HG03175 (cell line): ENCODE measurements around the gene CACNA1H.

Source experiments
- ATAC-seq: cut with Tn5 transposase; IDR thresholded peaks from one replicate; pipeline ENCODE4 v1.9.1; 2021; ENCODE audit warnings: mild to moderate bottlenecking, moderate library complexity; ENCODE audit not compliant: unreplicated experiment

Gene CACNA1H

DNA sequence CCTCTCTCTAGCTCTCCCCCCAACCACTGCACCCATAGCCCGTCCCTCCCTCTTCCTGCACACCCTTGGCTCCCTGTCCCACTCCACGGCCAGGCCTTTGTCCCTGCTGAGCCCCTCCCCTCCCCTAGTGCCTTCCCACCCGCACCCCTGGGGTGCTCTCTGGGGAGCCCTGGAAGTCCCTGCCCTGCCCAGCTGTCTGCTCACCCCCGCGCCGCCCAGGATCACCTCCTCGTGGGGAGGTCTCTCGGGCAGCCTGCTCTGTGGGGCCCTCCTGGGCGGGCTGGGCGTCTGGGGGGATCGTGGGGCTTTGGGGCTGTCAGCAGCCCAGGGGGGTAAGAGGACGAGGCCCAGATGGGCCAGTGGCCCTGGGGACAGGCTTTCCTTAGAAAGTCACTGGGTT is 18.1 kb downstream of the CACNA1H start:
- ATAC-seq = no peak

DNA sequence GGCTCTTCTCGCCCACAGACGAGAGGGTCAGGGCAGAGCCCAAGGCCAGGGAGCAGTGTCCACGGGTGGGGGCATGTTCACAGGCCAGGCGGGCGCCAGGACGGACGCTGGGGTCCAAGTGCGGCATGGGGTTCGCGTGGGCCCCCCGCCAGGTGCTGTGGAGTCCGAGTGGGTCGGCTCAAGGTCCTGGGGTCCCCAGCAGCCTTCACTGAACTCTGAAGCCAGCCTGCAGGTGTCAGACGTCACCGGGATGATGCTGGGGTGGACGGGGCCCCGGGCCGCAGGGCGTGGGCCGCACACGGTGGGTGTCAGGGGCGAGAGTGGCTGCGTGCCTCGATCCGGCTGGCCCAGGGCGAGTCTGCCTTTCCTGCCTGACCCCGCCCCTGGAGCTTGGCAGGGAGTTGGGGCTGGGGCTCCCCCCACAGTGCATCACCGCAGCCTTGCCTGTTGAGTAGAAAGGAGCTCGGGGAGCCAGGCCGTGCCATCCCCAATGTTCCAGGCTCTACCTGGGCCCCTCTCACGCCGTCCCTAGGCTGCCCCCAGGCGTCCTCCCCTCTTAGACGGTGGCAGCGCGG is 19.0 kb downstream of the CACNA1H start:
- ATAC-seq = no peak

GRCh38 chr16:1172651-1173050 is 19.7 kb downstream of the CACNA1H start:
- ATAC-seq = no peak

- no peak for ATAC-seq
These were observed 21.0 kb downstream of the CACNA1H start for GRCh38 chr16:1173788-1174451.

DNA sequence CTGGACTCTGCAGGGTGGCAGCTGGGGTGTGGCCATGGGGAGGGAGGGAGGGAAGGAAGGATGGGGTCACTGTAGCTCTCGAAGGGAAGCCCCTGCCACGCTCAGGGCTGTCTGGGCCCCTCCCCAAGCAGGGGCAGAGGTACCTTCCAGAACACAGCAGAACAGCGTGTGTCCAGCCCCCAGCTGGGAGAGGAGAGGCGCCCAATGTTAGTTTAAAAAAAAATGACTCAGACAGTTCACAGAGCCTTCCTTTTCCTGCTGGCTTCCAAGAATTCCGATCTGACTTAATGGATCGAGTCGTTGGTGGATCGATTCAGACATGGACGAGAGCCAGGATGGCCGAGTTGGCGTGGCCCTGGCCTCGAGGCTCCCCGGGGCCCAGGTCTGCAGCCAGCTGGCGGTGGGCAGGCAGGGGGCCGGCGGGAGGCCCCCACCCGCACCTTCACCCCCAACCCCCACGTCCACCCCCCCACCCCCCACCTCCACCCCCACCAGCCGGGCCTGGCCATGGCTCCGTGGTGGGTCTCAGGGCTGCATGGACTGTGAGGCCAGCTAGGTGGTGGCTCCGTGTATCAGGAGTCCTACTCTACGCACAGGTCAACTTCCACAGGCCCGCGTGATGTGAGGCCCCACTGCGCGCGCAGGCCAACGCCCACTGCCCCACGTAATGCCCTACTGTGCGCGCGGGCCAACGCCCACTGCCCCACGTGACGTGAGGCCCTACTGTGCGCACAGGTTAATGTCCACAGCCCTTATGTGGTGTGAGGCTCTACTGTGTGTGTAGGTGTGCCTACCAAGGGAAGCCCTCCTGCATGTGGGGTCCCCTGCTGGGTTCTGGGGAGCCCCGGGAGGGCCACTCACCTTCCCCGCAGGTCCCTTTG is 21.8 kb downstream of the CACNA1H start:
- no peak for ATAC-seq

- no peak for ATAC-seq
These were observed 22.8 kb downstream of the CACNA1H start for GRCh38 chr16:1175566-1176279.

DNA sequence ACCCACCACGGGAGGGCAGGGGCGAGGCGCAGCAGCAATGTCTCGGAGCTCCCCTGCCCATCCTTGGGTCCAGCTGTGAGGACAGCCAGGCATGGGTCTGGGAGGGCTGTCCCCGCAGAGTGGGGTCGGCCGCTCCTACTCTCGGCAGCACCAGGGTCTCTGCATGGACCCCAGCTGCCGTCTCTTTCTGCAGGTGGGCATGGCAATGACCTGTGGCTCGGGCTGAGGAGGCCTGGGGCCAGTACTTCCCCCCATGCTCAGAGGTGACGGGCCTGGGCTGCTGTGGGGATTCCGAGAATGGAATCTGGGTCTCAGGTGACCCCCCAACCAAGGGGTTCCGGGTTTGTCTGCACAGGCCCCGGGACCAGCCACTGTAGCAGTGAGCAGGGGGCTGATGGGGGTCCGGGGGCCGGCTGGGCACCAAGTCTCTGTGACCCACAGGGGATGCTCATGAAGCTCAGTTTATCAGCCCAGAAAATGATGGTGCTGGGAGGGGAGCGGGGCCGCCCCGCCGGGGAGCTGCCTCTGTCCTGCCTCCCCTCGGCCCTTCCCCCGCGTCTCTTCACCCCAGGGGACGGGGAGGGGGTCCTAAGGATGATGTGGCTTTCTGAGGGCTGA is 23.5 kb downstream of the CACNA1H start:
- no peak for ATAC-seq

DNA sequence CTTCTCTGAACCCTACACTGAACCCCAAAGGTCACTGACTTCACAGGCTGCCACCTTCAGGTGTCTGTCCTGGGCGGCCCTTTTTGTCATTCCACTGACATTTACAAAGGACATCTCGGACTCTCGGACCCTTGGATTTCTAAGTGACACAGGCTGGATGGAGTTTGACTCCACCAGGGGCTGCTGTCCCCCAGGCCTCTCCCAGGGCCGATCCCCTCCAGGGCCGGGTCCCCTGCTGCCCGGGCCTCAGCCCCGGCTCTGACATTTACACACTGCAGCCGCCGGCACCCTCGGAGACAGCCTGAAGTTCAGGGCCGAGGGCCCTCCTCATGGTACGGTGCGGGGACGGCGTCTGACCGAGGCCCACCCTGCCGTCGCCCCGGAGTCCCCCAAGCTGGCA is 24.1 kb downstream of the CACNA1H start:
- ATAC-seq = no peak

DNA sequence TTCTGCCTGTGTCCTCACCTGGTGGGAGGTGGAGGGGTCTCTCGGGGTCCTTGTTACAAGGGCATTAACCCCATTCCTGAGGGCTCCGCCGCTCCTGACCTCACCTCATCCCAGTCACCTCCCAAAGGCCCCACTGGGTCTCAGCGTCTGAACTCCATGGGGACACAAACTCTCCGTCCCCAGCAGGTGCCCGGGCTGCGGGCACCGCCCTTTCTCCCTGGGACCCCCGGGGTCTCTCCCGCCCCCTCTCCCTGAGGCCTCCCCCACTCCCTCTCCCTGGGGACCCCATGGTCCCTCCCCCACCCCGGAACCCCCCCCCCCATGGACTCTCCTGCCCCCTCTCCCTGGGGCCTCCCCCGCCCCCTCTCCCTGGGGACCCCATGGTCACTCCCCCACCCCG is 24.8 kb downstream of the CACNA1H start:
- ATAC-seq = no peak

- no peak for ATAC-seq
These were observed 25.5 kb downstream of the CACNA1H start for GRCh38 chr16:1178295-1178910.

- no peak for ATAC-seq
These were observed 27.9 kb downstream of the CACNA1H start for GRCh38 chr16:1180549-1181403.

DNA sequence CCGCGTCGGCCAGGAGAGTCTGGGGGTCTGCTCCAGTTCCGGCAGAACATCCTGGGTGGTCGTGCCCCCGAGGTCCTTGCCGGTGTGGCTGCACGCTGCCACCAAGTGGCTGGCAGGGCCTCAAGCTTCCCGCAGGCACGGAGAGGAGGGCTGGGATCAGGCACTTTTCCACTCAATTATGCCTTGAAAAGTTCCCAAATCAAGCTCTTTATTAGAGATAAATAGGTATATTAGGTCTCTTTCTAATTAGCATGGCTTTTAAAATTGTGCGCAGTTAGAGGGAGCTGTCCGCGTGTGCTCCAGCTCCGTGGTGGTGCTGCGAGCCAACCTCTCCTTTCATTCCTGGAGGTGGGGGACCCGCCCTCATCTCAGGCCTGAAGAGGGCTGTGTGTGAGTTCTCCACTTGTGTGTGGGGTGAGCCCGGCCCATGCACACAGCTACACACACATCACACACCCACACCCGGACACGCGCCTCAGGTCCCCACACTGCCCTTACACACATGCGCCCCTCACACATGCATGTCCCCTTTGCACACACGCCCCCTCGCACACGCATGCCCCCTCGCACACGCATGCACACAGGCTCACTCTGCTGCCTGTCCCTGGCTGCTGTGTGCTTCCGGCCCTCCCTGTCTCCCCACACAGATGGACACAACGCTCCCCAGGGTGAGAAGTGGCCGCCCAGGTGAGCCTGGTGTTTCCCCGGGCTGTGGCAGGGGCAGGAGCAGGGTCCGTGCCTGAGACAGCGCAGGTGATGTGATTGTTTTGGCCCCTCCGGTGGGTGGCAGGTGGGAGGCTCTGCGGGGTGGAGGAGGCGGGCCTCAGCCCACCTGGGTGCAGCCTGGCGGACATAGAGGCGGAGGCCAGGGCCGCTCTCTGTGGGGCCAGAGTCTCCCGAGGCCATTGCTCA is 28.8 kb downstream of the CACNA1H start:
- ATAC-seq = no peak

GRCh38 chr16:1182316-1182671 is 29.4 kb downstream of the CACNA1H start:
- ATAC-seq = no peak

GRCh38 chr16:1182950-1183907 is 30.3 kb downstream of the CACNA1H start:
- no peak for ATAC-seq

DNA sequence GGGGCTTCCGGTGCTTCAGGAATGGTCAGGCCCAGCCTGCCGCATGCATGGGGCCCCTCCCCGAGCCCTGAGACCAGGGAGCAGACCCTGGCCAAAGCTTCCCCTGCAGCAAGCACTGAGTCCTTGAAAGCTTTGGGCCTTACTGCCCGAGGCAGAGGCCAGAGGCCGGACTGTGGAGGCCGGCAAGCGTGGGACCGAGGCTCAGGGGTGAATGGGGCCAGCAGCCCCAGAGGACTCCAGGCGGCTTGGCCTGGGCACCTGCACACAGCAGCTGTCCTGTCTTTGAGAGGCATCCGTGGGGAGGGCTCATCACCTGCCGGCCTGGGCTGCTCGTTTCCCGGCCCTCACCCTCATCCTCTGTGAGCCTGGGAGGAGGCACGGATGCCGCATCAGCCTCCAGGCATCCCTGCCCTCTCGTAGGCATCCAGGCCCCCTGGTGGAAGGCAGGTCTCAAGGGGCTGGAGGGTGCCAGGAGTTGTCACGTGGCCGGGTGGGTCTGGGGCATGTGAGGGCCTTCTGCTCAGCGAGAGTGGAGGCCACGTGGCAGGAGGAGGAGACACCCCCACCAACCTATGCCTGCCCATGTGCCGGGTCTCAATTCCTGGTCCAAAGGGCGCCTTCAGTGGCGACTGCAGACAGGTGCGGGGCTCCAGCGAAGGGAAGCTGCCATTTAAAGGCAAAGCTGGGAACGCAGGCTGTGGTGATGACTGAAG is 31.4 kb downstream of the CACNA1H start:
- no peak for ATAC-seq

DNA sequence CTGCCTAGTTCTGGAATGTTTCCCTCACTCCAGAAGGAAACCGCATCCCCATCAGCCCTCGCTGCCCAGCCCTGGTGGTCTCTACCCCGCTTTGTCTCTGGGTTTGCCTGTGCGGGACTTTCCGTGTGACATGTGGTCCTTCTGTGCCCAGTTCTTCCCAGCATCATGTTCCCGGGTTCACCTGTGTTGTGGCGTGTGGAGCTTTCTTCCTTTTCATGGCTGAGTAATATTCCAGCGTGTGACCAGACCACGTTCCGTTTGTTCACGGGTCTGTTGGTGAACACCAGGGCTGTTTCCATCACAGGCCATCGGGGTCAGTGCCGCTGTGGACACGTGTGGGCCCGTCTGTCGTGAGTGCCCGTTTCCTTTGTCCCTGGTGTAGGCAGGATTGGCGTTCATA is 32.1 kb downstream of the CACNA1H start:
- no peak for ATAC-seq
